WTC11 (cell line): ENCODE data around the gene EIF4G3.

Experiments
- ARID4B ChIP-seq: sonication (generic); formaldehyde crosslinking; IDR thresholded peaks from 2 replicates; pipeline ENCODE4 v1.8.0; 2023; ENCODE audit warnings: missing genetic modification reagents, mild to moderate bottlenecking, borderline replicate concordance
- CTCF ChIP-seq: fragments of 200-600 bp; IDR thresholded peaks from 2 replicates; pipeline ENCODE4 v1.8.0; 2022; ENCODE audit warnings: antibody characterized with exemption
- NFYB ChIP-seq: sonication (generic); formaldehyde crosslinking; conservative IDR thresholded peaks from 2 replicates; pipeline ENCODE4 v1.8.0; 2022; ENCODE audit warnings: low read depth, missing genetic modification reagents
- USF2 ChIP-seq: sonication (generic); formaldehyde crosslinking; IDR thresholded peaks from 2 replicates; pipeline ENCODE4 v1.8.1; 2023; ENCODE audit warnings: mild to moderate bottlenecking, missing genetic modification reagents, moderate library complexity
- TF ChIP-seq, protein P1 (sequence below): sonication (generic); formaldehyde crosslinking; IDR thresholded peaks from 2 replicates; pipeline ENCODE4 v1.8.1; 2022; ENCODE audit warnings: low read depth, mild to moderate bottlenecking, moderate library complexity, missing genetic modification reagents, borderline replicate concordance

GRCh38 chr1:20998826-20999225 lies 177.9 kb downstream of the EIF4G3 start:
- no peak for TF ChIP-seq ARID4B (CRISPR knock-in tag)
- TF ChIP-seq CTCF = no peak
- TF ChIP-seq NFYB (CRISPR knock-in tag) = no peak
- TF ChIP-seq, protein P1, sequence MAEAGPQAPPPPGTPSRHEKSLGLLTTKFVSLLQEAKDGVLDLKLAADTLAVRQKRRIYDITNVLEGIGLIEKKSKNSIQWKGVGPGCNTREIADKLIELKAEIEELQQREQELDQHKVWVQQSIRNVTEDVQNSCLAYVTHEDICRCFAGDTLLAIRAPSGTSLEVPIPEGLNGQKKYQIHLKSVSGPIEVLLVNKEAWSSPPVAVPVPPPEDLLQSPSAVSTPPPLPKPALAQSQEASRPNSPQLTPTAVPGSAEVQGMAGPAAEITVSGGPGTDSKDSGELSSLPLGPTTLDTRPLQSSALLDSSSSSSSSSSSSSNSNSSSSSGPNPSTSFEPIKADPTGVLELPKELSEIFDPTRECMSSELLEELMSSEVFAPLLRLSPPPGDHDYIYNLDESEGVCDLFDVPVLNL (CRISPR knock-in tag) = no peak
- TF ChIP-seq USF2 (CRISPR knock-in tag) = no peak
